Caco-2 (cell line): ENCODE measurements around the gene GRM1. TPM values are rescaled to one million over a fixed set of nuclear protein-coding genes. Genes with fewer than 3 reads are reported as not detected.

Source experiments
- BruUV-seq: library from RNA; stranded (reverse); fragments of 400-500 nt; replicated peaks from 2 replicates; lab custom pipeline; 2021; lab: Mats Ljungman, UMichigan
- CTCF ChIA-PET: fragments of 300-600 bp; sonication (Branson Sonifier 250); formaldehyde crosslinking; loops from one replicate; lab custom pipeline; 2022; ENCODE audit warnings: antibody characterized with exemption; lab: Charles Lee
- POLR2A ChIA-PET: fragments of 300-600 bp; sonication (Branson Sonifier 250); formaldehyde crosslinking; loops from one replicate; lab custom pipeline; 2022; ENCODE audit warnings: antibody characterized with exemption; lab: Charles Lee
- DNase-seq, 2 experiments: peaks; one replicate each; pipeline versions ENCODE4 v3.0.0 to v3.0.0-alpha.2; 2020 to 2022
- H3K27me3 ChIP-seq: replicated peaks from 2 replicates; pipeline ENCODE4 v1.6.0; 2011; ENCODE audit warnings: low read length; ENCODE audit not compliant: control insufficient read depth, insufficient read depth
- H3K36me3 ChIP-seq: 2 replicates; pipeline ENCODE4 v1.5.1; 2011; ENCODE audit warnings: low read length; ENCODE audit not compliant: control insufficient read depth, insufficient read depth
- H3K4me1 ChIP-seq: fragments of 250-450 bp; sonication (Bioruptor Pico); 2 replicates; pipeline ENCODE4 v1.5.1; 2020; ENCODE audit warnings: mild to moderate bottlenecking
- H3K4me3 ChIP-seq: 2 replicates; pipeline ENCODE4 v1.5.1; 2011; ENCODE audit warnings: low read depth, mild to moderate bottlenecking, control low read depth, low read length
- H3K9me3 ChIP-seq: fragments of 250-450 bp; sonication (Bioruptor Pico); 2 replicates; pipeline ENCODE4 v1.5.1; 2020; ENCODE audit warnings: mild to moderate bottlenecking, moderate library complexity
- H3K27ac Mint-ChIP-seq: one replicate; pipeline ENCODE4 v1.8.0; 2022; ENCODE audit warnings: mixed read lengths; ENCODE audit not compliant: unreplicated experiment
- H3K27me3 Mint-ChIP-seq: one replicate; pipeline ENCODE4 v1.8.0; 2022; ENCODE audit warnings: mixed read lengths; ENCODE audit not compliant: insufficient read depth, unreplicated experiment
- H3K36me3 Mint-ChIP-seq: one replicate; pipeline ENCODE4 v1.8.0; 2022; ENCODE audit warnings: mild to moderate bottlenecking, mixed read lengths; ENCODE audit not compliant: insufficient read depth, unreplicated experiment
- H3K4me1 Mint-ChIP-seq: one replicate; pipeline ENCODE4 v1.8.0; 2022; ENCODE audit warnings: low read depth, mixed read lengths; ENCODE audit not compliant: unreplicated experiment
- H3K4me3 Mint-ChIP-seq: one replicate; pipeline ENCODE4 v1.8.0; 2022; ENCODE audit warnings: mild to moderate bottlenecking, moderate library complexity, mixed read lengths; ENCODE audit not compliant: unreplicated experiment
- H3K9me3 Mint-ChIP-seq: one replicate; pipeline ENCODE4 v1.8.0; 2022; ENCODE audit warnings: mixed read lengths; ENCODE audit not compliant: unreplicated experiment
- intact Hi-C: fragments of 100-400 bp; cut with micrococcal nuclease; formaldehyde crosslinking; loops from one replicate; pipeline ENCODE4 v1.10.0; 2022; ENCODE audit not compliant: unreplicated experiment
- total RNA-seq: library from RNA; stranded (reverse); gene quantifications from 2 replicates; pipeline ENCODE4 v1.2.3, GENCODE V29; 2022
- TF ChIP-seq, protein P1 (sequence below), 2 experiments: fragments of 200-600 bp in 1 of 2; IDR thresholded peaks; 1 replicate in 1 of 2; 2 replicates in 1 of 2; pipeline versions ENCODE4 v1.5.1 to v1.8.0; 2011 to 2022; ENCODE audit warnings: antibody characterized with exemption in 1 of 2, control low read depth in 1 of 2, inconsistent platforms in 1 of 2, low read depth in 1 of 2, low read length in 1 of 2, mild to moderate bottlenecking in 1 of 2, moderate library complexity in 1 of 2; ENCODE audit not compliant: insufficient read depth in 1 of 2, severe bottlenecking in 1 of 2, unreplicated experiment in 1 of 2

Gene GRM1
- total RNA-seq, 1 experiment from 2014 or later, result not detected

DNA sequence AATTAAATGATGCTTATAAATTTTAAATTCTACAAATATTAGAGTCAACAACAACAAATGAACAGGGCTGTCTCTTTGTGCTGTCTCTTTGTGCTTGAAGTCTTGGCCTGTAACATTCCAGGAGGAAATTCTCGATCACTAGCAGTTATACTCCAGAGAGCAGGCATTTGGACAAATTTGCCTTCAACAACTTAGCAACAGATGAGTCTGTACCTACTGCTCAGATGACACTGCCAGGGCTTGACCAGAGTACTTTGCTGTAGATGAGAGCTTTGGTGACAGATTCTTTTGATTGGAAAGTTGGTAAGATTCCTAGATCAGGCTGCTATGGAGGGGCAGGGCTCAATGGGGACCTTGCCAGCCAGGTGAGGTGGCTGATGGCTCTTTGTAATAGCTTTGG, 217.2 kb downstream of the GRM1 start:
- intact Hi-C loops, result no loop called here
- CTCF ChIA-PET, result no interaction called here
- H3K4me1 Mint-ChIP-seq, result no peaks in the 10 kb centered on the region
- H3K27me3 Mint-ChIP-seq, result peaks cover 2% of the 10 kb centered on the region
- POLR2A ChIA-PET, result no interaction called here
- TF ChIP-seq, protein P1, sequence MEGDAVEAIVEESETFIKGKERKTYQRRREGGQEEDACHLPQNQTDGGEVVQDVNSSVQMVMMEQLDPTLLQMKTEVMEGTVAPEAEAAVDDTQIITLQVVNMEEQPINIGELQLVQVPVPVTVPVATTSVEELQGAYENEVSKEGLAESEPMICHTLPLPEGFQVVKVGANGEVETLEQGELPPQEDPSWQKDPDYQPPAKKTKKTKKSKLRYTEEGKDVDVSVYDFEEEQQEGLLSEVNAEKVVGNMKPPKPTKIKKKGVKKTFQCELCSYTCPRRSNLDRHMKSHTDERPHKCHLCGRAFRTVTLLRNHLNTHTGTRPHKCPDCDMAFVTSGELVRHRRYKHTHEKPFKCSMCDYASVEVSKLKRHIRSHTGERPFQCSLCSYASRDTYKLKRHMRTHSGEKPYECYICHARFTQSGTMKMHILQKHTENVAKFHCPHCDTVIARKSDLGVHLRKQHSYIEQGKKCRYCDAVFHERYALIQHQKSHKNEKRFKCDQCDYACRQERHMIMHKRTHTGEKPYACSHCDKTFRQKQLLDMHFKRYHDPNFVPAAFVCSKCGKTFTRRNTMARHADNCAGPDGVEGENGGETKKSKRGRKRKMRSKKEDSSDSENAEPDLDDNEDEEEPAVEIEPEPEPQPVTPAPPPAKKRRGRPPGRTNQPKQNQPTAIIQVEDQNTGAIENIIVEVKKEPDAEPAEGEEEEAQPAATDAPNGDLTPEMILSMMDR (IDR thresholded peaks at IDR 0.05; ENCODE audit: insufficient read depth in 1 of 2, low read depth in 1 of 2, low read length in 1 of 2, severe bottlenecking in 1 of 2, unreplicated experiment in 1 of 2), result no peak
- DNase-seq, result no peak
- peaks cover 16% of the 10 kb centered on the region for H3K9me3 Mint-ChIP-seq
- H3K4me3 Mint-ChIP-seq, result no peak overlapping the region
- Histone ChIP-seq H3K36me3 (no peaks in the 10 kb centered on the region), H3K27me3 (no peaks in the 10 kb centered on the region), H3K4me1 (no peaks in the 10 kb centered on the region), H3K9me3 (peaks cover 3% of the 10 kb centered on the region; the same call in 1 of the 2 replicates), H3K4me3 (no peak overlapping the region)
- BruUV-seq, result no TSS peak
- no peaks in the 10 kb centered on the region for H3K36me3 Mint-ChIP-seq
- H3K27ac Mint-ChIP-seq, result no peak overlapping the region

DNA sequence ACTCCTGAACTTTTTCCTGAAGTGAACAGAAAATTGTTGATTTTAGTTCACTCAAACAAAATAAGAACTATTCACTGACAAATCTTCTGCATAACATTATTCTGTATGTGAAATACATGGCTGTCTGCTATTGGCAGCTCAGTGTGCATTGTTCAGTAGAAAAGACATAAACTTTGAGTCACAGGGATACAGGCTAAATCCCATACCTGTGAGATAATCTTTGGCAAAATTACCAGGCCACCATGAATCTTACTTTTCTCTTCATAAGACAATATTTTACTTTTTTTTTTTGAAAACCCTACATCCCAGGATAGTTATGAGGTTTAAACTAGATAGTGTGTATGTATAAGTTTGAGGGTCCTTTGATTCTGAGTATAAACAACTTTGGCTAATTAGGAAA, 224.8 kb downstream of the GRM1 start:
- Histone ChIP-seq H3K9me3 (no peaks in the 10 kb centered on the region), H3K36me3 (no peaks in the 10 kb centered on the region), H3K4me3 (no peak overlapping the region), H3K4me1 (no peaks in the 10 kb centered on the region), H3K27me3 (no peaks in the 10 kb centered on the region)
- DNase-seq, result no peak
- TF ChIP-seq, protein P1 (IDR thresholded peaks at IDR 0.05; ENCODE audit: insufficient read depth in 1 of 2, low read depth in 1 of 2, low read length in 1 of 2, severe bottlenecking in 1 of 2, unreplicated experiment in 1 of 2), result no peak
- no peak overlapping the region for H3K27ac Mint-ChIP-seq
- no peaks in the 10 kb centered on the region for H3K36me3 Mint-ChIP-seq
- ChIA-PET CTCF (no interaction called here), POLR2A (no interaction called here)
- H3K4me3 Mint-ChIP-seq, result no peak overlapping the region
- no TSS peak for BruUV-seq
- no peaks in the 10 kb centered on the region for H3K9me3 Mint-ChIP-seq
- peaks cover 9% of the 10 kb centered on the region for H3K27me3 Mint-ChIP-seq
- intact Hi-C loops, result no loop called here
- H3K4me1 Mint-ChIP-seq, result no peaks in the 10 kb centered on the region

DNA sequence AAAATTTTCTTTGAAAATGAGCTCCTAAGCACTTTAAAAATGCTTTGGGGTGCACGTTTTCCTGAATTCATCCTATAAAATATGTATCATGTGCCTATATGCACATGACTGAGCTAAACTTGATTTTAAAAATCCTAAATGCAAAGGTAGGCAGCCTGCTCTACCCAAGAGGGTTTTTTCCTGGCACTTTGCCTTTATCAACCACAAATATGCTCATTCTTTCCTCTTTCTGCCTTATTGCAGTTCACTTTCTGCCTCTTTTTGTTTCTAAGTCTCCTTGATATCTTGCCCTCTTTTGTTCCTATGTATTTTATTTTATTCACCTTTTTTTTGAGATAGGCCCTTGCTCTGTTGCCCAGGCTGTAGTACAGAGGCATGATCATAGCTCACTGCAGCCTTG, 229.3 kb downstream of the GRM1 start:
- intact Hi-C loops, result no loop called here
- ChIA-PET POLR2A (no interaction called here), CTCF (no interaction called here)
- no peaks in the 10 kb centered on the region for H3K27me3 ChIP-seq
- Mint-ChIP-seq H3K27ac (no peak overlapping the region), H3K9me3 (no peaks in the 10 kb centered on the region), H3K27me3 (peaks cover 3% of the 10 kb centered on the region), H3K36me3 (no peaks in the 10 kb centered on the region), H3K4me3 (no peak overlapping the region), H3K4me1 (no peaks in the 10 kb centered on the region)
- H3K4me1 ChIP-seq, result no peaks in the 10 kb centered on the region
- no peaks in the 10 kb centered on the region for H3K9me3 ChIP-seq
- H3K4me3 ChIP-seq, result no peak overlapping the region
- TF ChIP-seq, protein P1 (IDR thresholded peaks at IDR 0.05; ENCODE audit: insufficient read depth in 1 of 2, low read depth in 1 of 2, low read length in 1 of 2, severe bottlenecking in 1 of 2, unreplicated experiment in 1 of 2), result no peak
- H3K36me3 ChIP-seq, result no peaks in the 10 kb centered on the region
- no peak for DNase-seq
- BruUV-seq, result no TSS peak
